Trophoblast cell (in vitro differentiated cells and primary cell): ENCODE results near the gene E4F1.
"Not testable (repeated sequence)": the region's sequence is repeated elsewhere in the genome, so short reads cannot be mapped to it uniquely, and the experiment has no call there.

Experiments
- DNase-seq, 2 donors: peaks; one replicate each; pipeline ENCODE4 v3.0.0-alpha.2; 2016
- H2AFZ ChIP-seq: 2 replicates; pipeline ENCODE4 v1.6.1; 2013; ENCODE audit warnings: low read length, moderate library complexity, mild to moderate bottlenecking; ENCODE audit not compliant: insufficient read depth, poor library complexity
- H2AK5ac ChIP-seq: 2 replicates; pipeline ENCODE4 v1.6.1; 2013; ENCODE audit warnings: mild to moderate bottlenecking, low read length
- H2BK120ac ChIP-seq: 2 replicates; pipeline ENCODE4 v1.6.1; 2013; ENCODE audit warnings: low read length, mild to moderate bottlenecking, moderate library complexity; ENCODE audit not compliant: insufficient read depth, poor library complexity
- H2BK12ac ChIP-seq: 2 replicates; pipeline ENCODE4 v1.6.1; 2013; ENCODE audit warnings: mild to moderate bottlenecking, low read length, moderate library complexity
- H2BK5ac ChIP-seq: 2 replicates; pipeline ENCODE4 v1.6.1; 2013; ENCODE audit warnings: low read length, low read depth, moderate library complexity, mild to moderate bottlenecking; ENCODE audit not compliant: poor library complexity
- H3K14ac ChIP-seq: 2 replicates; pipeline ENCODE4 v1.6.1; 2013; ENCODE audit warnings: mild to moderate bottlenecking, low read length
- H3K18ac ChIP-seq: 2 replicates; pipeline ENCODE4 v1.6.1; 2013; ENCODE audit warnings: mild to moderate bottlenecking, low read length
- H3K23ac ChIP-seq: 2 replicates; pipeline ENCODE4 v1.6.1; 2013; ENCODE audit warnings: low read length
- H3K27ac ChIP-seq: 2 replicates; pipeline ENCODE4 v1.5.1; 2013; ENCODE audit warnings: low read depth, mild to moderate bottlenecking, inconsistent platforms, low read length, moderate library complexity
- H3K27me3 ChIP-seq: 2 replicates; pipeline ENCODE4 v1.6.1; 2013; ENCODE audit warnings: inconsistent platforms, mild to moderate bottlenecking, low read length, moderate library complexity; ENCODE audit not compliant: insufficient read depth
- H3K36me3 ChIP-seq, 2 experiments: 1 replicate in 1 of 2; 2 replicates in 1 of 2; pipeline ENCODE4 v1.6.1; 2013; ENCODE audit warnings: low read length in 2 of 2, mild to moderate bottlenecking in 2 of 2, moderate library complexity in 1 of 2; ENCODE audit not compliant: insufficient read depth in 2 of 2, control insufficient read depth in 1 of 2
- H3K4ac ChIP-seq: 2 replicates; pipeline ENCODE4 v1.6.1; 2013; ENCODE audit warnings: low read depth, mild to moderate bottlenecking, low read length, moderate library complexity
- H3K4me1 ChIP-seq, 2 experiments: 1 replicate in 1 of 2; 2 replicates in 1 of 2; pipeline ENCODE4 v1.6.1; 2013; ENCODE audit warnings: low read length in 2 of 2, mild to moderate bottlenecking in 2 of 2, moderate library complexity in 1 of 2; ENCODE audit not compliant: insufficient read depth in 2 of 2, control insufficient read depth in 1 of 2
- H3K4me2 ChIP-seq: 2 replicates; pipeline ENCODE4 v1.6.1; 2013; ENCODE audit warnings: inconsistent platforms, mild to moderate bottlenecking, low read length, moderate library complexity
- H3K4me3 ChIP-seq: 2 replicates; pipeline ENCODE4 v1.5.1; 2013; ENCODE audit warnings: mild to moderate bottlenecking, low read depth, low read length, inconsistent platforms
- H3K79me1 ChIP-seq: one replicate; pipeline ENCODE4 v1.6.1; 2013; ENCODE audit warnings: low read length
- H3K79me2 ChIP-seq: 2 replicates; pipeline ENCODE4 v1.6.1; 2013; ENCODE audit warnings: low read length, mild to moderate bottlenecking; ENCODE audit not compliant: control insufficient read depth, insufficient read depth, poor library complexity
- H3K9ac ChIP-seq: 2 replicates; pipeline ENCODE4 v1.6.1; 2013; ENCODE audit warnings: mild to moderate bottlenecking, low read length
- H3K9me3 ChIP-seq: 2 replicates; pipeline ENCODE4 v1.6.1; 2013; ENCODE audit warnings: low read depth, mild to moderate bottlenecking, control low read depth, inconsistent platforms, low read length; ENCODE audit not compliant: insufficient read depth
- H4K12ac ChIP-seq: 2 replicates; pipeline ENCODE4 v1.6.1; 2013; ENCODE audit warnings: low read depth, mild to moderate bottlenecking, low read length, moderate library complexity
- H4K8ac ChIP-seq: 2 replicates; pipeline ENCODE4 v1.6.1; 2013; ENCODE audit warnings: low read depth, mild to moderate bottlenecking, low read length, moderate library complexity
- H4K91ac ChIP-seq: one replicate; pipeline ENCODE4 v1.6.1; 2013; ENCODE audit warnings: low read depth, mild to moderate bottlenecking, low read length, moderate library complexity
- WGBS: extraction: QIAGEN DNeasy Blood & Tissue Kit; methylation state at CpG from one replicate; pipeline ENCODE4 v1.1.7; 2013; ENCODE audit warnings: missing lambda C conversion rate; ENCODE audit not compliant: insufficient read length, insufficient coverage; ENCODE audit errors: extremely low coverage; 5-methylcytosine and 5-hydroxymethylcytosine counted together

E4F1 gene

GRCh38 chr16:2238150-2238837, 14.9 kb downstream of the E4F1 start:
- H4K91ac ChIP-seq: no peak overlapping the region
- peaks cover 47% of the 10 kb centered on the region in 2 experiments for H3K36me3 ChIP-seq
- H4K8ac ChIP-seq: no peak overlapping the region
- H3K4ac ChIP-seq: no peak overlapping the region
- H2BK120ac ChIP-seq: no peak overlapping the region
- H4K12ac ChIP-seq: no peak overlapping the region
- H3K9me3 ChIP-seq: peaks cover 5% of the 10 kb centered on the region
- no peak overlapping the region for H3K4me2 ChIP-seq
- H3K14ac ChIP-seq: no peak overlapping the region
- H3K27me3 ChIP-seq: peaks cover 21% of the 10 kb centered on the region
- DNase-seq: no peak
- peaks cover 13 to 14% of the 10 kb centered on the region in 2 experiments for H3K4me1 ChIP-seq
- no peak overlapping the region for H3K27ac ChIP-seq
- no CpG with 5 or more reads among the region's 18 CpGs for WGBS
- no peaks in the 10 kb centered on the region for H3K79me1 ChIP-seq
- no peaks in the 10 kb centered on the region for H3K79me2 ChIP-seq
- H2BK5ac ChIP-seq: no peak overlapping the region
- no peak overlapping the region for H3K18ac ChIP-seq
- H3K9ac ChIP-seq: no peak overlapping the region
- H2AK5ac ChIP-seq: no peak overlapping the region
- no peak overlapping the region for H2BK12ac ChIP-seq
- H3K23ac ChIP-seq: no peak overlapping the region
- H2AFZ ChIP-seq: no peak overlapping the region
- H3K4me3 ChIP-seq: no peak overlapping the region

GRCh38 chr16:2238838-2239675, 15.7 kb downstream of the E4F1 start:
- no peak overlapping the region for H4K91ac ChIP-seq
- no peak overlapping the region for H2AFZ ChIP-seq
- H3K27ac ChIP-seq: no peak overlapping the region
- H3K4me2 ChIP-seq: no peak overlapping the region
- DNase-seq: peak in 1 of 2 donors; percentile 17
- peaks cover 4% of the 10 kb centered on the region for H3K9me3 ChIP-seq
- peaks cover 13 to 14% of the 10 kb centered on the region in 2 experiments for H3K4me1 ChIP-seq
- no peak overlapping the region for H4K8ac ChIP-seq
- no peak overlapping the region for H2BK120ac ChIP-seq
- no peak overlapping the region for H2BK12ac ChIP-seq
- no peak overlapping the region for H2AK5ac ChIP-seq
- peaks cover 21% of the 10 kb centered on the region for H3K27me3 ChIP-seq
- H3K79me1 ChIP-seq: no peaks in the 10 kb centered on the region
- H2BK5ac ChIP-seq: no peak overlapping the region
- no peak overlapping the region for H3K9ac ChIP-seq
- no peak overlapping the region for H4K12ac ChIP-seq
- no peak overlapping the region for H3K4me3 ChIP-seq
- no peak overlapping the region for H3K4ac ChIP-seq
- no peaks in the 10 kb centered on the region for H3K79me2 ChIP-seq
- no CpG with 5 or more reads among the region's 15 CpGs for WGBS
- H3K36me3 ChIP-seq: peaks cover 47% of the 10 kb centered on the region in 2 experiments
- H3K23ac ChIP-seq: no peak overlapping the region
- H3K18ac ChIP-seq: no peak overlapping the region
- no peak overlapping the region for H3K14ac ChIP-seq

- H2AK5ac ChIP-seq, H3K4me3 ChIP-seq, H2BK12ac ChIP-seq, H3K4me2 ChIP-seq, H3K79me2 ChIP-seq, H3K18ac ChIP-seq, H3K14ac ChIP-seq, H3K27ac ChIP-seq, H3K4ac ChIP-seq, H3K9ac ChIP-seq, H2BK5ac ChIP-seq, H3K23ac ChIP-seq, DNase-seq, H4K12ac ChIP-seq, H2BK120ac ChIP-seq, H3K79me1 ChIP-seq, H3K9me3 ChIP-seq, H4K91ac ChIP-seq, H4K8ac ChIP-seq, H2AFZ ChIP-seq: not testable (repeated sequence)
- Histone ChIP-seq H3K36me3 (peaks cover 47% of the 10 kb centered on the region in 2 experiments), H3K27me3 (peaks cover 21% of the 10 kb centered on the region), H3K4me1 (peaks cover 13 to 14% of the 10 kb centered on the region in 2 experiments)
- WGBS: no CpG with 5 or more reads among the region's 9 CpGs
Observed at GRCh38 chr16:2240331-2240730, 16.9 kb downstream of the E4F1 start.

- Histone ChIP-seq H3K79me1 (no peaks in the 10 kb centered on the region), H2BK5ac (no peak overlapping the region), H2AK5ac (no peak overlapping the region), H3K9ac (no peak overlapping the region), H3K79me2 (no peaks in the 10 kb centered on the region), H3K27ac (no peak overlapping the region), H2BK12ac (no peak overlapping the region), H4K91ac (no peak overlapping the region), H3K4me1 (no peaks in the 10 kb centered on the region), H3K4me3 (no peak overlapping the region), H3K18ac (no peak overlapping the region), H3K27me3 (peaks cover 8% of the 10 kb centered on the region), H3K4ac (no peak overlapping the region), H2AFZ (no peak overlapping the region), H3K4me2 (no peak overlapping the region), H4K12ac (no peak overlapping the region), H3K23ac (no peak overlapping the region), H3K14ac (no peak overlapping the region), H2BK120ac (no peak overlapping the region), H4K8ac (no peak overlapping the region), H3K36me3 (peaks cover 56 to 57% of the 10 kb centered on the region in 2 experiments), H3K9me3 (no peaks in the 10 kb centered on the region)
- DNase-seq: no peak
- WGBS: no CpG with 5 or more reads among the region's 11 CpGs
Observed at GRCh38 chr16:2242598-2242997, 19.2 kb downstream of the E4F1 start.
